ENCODE results near the gene ADAM29.

DNA sequence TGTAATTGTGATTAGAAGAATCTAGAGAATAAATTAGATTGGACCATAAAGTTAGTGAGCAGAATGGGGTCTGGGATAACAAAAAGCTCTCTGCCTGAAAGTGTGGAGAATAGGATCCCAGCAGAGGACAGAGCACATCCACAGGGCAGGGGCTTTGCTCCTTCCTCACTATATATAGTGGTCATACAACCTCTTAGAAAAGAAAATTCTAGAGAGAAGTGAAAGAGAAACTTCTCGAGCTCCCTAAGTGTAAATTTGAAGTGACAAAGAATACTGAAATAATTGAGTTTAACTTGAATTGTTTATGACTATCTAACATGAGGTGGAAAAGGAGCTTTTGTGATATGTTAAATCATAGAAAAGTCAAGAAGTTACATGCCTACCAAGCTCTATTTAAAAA is 14.9 kb downstream of the ADAM29 start:
- TF ChIP-seq, protein P1, sequence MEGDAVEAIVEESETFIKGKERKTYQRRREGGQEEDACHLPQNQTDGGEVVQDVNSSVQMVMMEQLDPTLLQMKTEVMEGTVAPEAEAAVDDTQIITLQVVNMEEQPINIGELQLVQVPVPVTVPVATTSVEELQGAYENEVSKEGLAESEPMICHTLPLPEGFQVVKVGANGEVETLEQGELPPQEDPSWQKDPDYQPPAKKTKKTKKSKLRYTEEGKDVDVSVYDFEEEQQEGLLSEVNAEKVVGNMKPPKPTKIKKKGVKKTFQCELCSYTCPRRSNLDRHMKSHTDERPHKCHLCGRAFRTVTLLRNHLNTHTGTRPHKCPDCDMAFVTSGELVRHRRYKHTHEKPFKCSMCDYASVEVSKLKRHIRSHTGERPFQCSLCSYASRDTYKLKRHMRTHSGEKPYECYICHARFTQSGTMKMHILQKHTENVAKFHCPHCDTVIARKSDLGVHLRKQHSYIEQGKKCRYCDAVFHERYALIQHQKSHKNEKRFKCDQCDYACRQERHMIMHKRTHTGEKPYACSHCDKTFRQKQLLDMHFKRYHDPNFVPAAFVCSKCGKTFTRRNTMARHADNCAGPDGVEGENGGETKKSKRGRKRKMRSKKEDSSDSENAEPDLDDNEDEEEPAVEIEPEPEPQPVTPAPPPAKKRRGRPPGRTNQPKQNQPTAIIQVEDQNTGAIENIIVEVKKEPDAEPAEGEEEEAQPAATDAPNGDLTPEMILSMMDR (IDR thresholded peaks at IDR 0.05; ENCODE audit: low read length) = no peak
- TF ChIP-seq EZH2 (optimal IDR thresholded peaks at IDR 0.05; ENCODE audit: low read depth, low read length) = no peak
- no peak for TF ChIP-seq EZH2phosphoT487 (IDR thresholded peaks at IDR 0.05; ENCODE audit: low read length)

Data from MM.1S (cell line).